H1 (cell line): ENCODE measurements around the gene SH2D1B. TPM values are rescaled to one million over a fixed set of nuclear protein-coding genes. Genes with fewer than 3 reads are reported as not detected.

Experiments used
- CTCF ChIA-PET: fragments of 300-600 bp; sonication (Branson Sonifier 250); formaldehyde crosslinking; loops from one replicate; lab custom pipeline; 2021; ENCODE audit not compliant: partially characterized antibody; lab: Charles Lee
- POLR2A ChIA-PET: fragments of 300-600 bp; sonication (Branson Sonifier 250); formaldehyde crosslinking; loops from one replicate; lab custom pipeline; 2021; ENCODE audit warnings: inconsistent platforms; ENCODE audit not compliant: partially characterized antibody; lab: Charles Lee
- DNase-seq, 2 experiments: peaks; one replicate each; pipeline versions ENCODE4 v3.0.0 to v3.0.0-alpha.2; 2010 to 2022; ENCODE audit warnings: low spot score in 2 of 2, low read depth in 1 of 2, mixed read lengths in 1 of 2
- FAIRE-seq: peaks from 2 replicates; lab custom pipeline; 2011; peaks lifted over from hg19 to GRCh38; lab: Jason Lieb, UNC
- H2AFZ ChIP-seq: 2 replicates; pipeline ENCODE4 v1.8.1; 2012; ENCODE audit warnings: low read length, inconsistent platforms
- H2AK5ac ChIP-seq: 2 replicates; pipeline ENCODE4 v1.6.1; 2013; ENCODE audit warnings: low read depth, low read length
- H2BK120ac ChIP-seq: replicated peaks from 2 replicates; pipeline ENCODE3; 2013; ENCODE audit warnings: low read depth, low read length, inconsistent platforms
- H2BK12ac ChIP-seq: 2 replicates; pipeline ENCODE4 v1.6.1; 2013; ENCODE audit warnings: low read depth, low read length
- H2BK15ac ChIP-seq: 2 replicates; pipeline ENCODE4 v1.6.1; 2013; ENCODE audit warnings: low read length
- H2BK20ac ChIP-seq: 2 replicates; pipeline ENCODE4 v1.6.1; 2013; ENCODE audit warnings: low read length
- H2BK5ac ChIP-seq: 2 replicates; pipeline ENCODE4 v1.6.1; 2013; ENCODE audit warnings: low read depth, low read length
- H3K14ac ChIP-seq: 2 replicates; pipeline ENCODE4 v1.6.1; 2013; ENCODE audit warnings: inconsistent platforms; ENCODE audit not compliant: insufficient read length
- H3K18ac ChIP-seq: 2 replicates; pipeline ENCODE4 v1.6.1; 2013; ENCODE audit warnings: low read length; ENCODE audit errors: extremely low read depth
- H3K23ac ChIP-seq: 2 replicates; pipeline ENCODE4 v1.6.1; 2013; ENCODE audit warnings: inconsistent platforms; ENCODE audit not compliant: insufficient read length
- H3K23me2 ChIP-seq: 2 replicates; pipeline ENCODE4 v1.6.1; 2013; ENCODE audit warnings: low read depth, low read length
- H3K27ac ChIP-seq: 2 replicates; pipeline ENCODE4 v1.6.1; 2011; ENCODE audit warnings: low read depth, low read length, inconsistent platforms
- H3K27me3 ChIP-seq, 4 experiments: replicated peaks in 1 of 4; 1 replicate in 1 of 4; 2 replicates in 3 of 4; pipeline versions ENCODE4 v1.6.1 to v1.8.1; 2011 to 2013; ENCODE audit warnings: low read length in 3 of 4, mild to moderate bottlenecking in 3 of 4, inconsistent platforms in 2 of 4, mixed read lengths in 2 of 4, moderate library complexity in 1 of 4; ENCODE audit not compliant: control insufficient read depth in 3 of 4, insufficient read depth in 3 of 4; ENCODE audit errors: extremely low read depth in 1 of 4
- H3K36me3 ChIP-seq, 4 experiments: 2 replicates each; pipeline versions ENCODE4 v1.6.1 to v1.8.1; 2011 to 2013; ENCODE audit warnings: mild to moderate bottlenecking in 4 of 4, low read length in 3 of 4, moderate library complexity in 2 of 4, control low read depth in 1 of 4, inconsistent platforms in 1 of 4; ENCODE audit not compliant: insufficient read depth in 4 of 4, control insufficient read depth in 2 of 4
- H3K4ac ChIP-seq: replicated peaks from 2 replicates; pipeline ENCODE3; 2013; ENCODE audit warnings: low read length, low read depth, mixed read lengths, inconsistent platforms; ENCODE audit not compliant: insufficient read length
- H3K4me1 ChIP-seq, 4 experiments: replicated peaks in 1 of 4; 1 replicate in 1 of 4; 2 replicates in 3 of 4; pipeline versions ENCODE4 v1.6.1 to v1.8.1; 2011 to 2013; ENCODE audit warnings: low read length in 3 of 4, inconsistent platforms in 2 of 4, mixed read lengths in 1 of 4; ENCODE audit not compliant: insufficient read depth in 4 of 4, control insufficient read depth in 3 of 4
- H3K4me2 ChIP-seq, 2 experiments: 2 replicates each; pipeline versions ENCODE4 v1.6.1 to v1.8.1; 2011 to 2013; ENCODE audit warnings: low read depth in 2 of 2, low read length in 2 of 2, control low read depth in 1 of 2, inconsistent platforms in 1 of 2, mild to moderate bottlenecking in 1 of 2; ENCODE audit not compliant: insufficient read depth in 1 of 2
- H3K4me3 ChIP-seq, 4 experiments: fragments of 200-600, 300-600 bp in 1 of 4; sonication (generic), shearing (Covaris generic), sonication (Bioruptor Twin) in 1 of 4; 2 replicates each; pipeline versions ENCODE4 v1.5.1 to v1.8.1; 2011 to 2016; ENCODE audit warnings: low read length in 4 of 4, low read depth in 3 of 4, control low read depth in 2 of 4, inconsistent platforms in 2 of 4, mild to moderate bottlenecking in 2 of 4, mixed read lengths in 1 of 4, moderate library complexity in 1 of 4; ENCODE audit not compliant: insufficient read depth in 2 of 4; ENCODE audit errors: extremely low read depth in 1 of 4
- H3K56ac ChIP-seq: replicated peaks from 2 replicates; pipeline ENCODE3; 2013; ENCODE audit warnings: low read depth, mild to moderate bottlenecking, mixed read lengths, low read length, inconsistent platforms; ENCODE audit not compliant: insufficient read length
- H3K79me1 ChIP-seq: 2 replicates; pipeline ENCODE4 v1.6.1; 2013; ENCODE audit warnings: low read depth, low read length, control low read depth
- H3K79me2 ChIP-seq, 2 experiments: 2 replicates each; pipeline versions ENCODE4 v1.6.1 to v1.8.1; 2012 to 2013; ENCODE audit warnings: low read length in 2 of 2, mild to moderate bottlenecking in 2 of 2, inconsistent platforms in 1 of 2; ENCODE audit not compliant: insufficient read depth in 2 of 2, control insufficient read depth in 1 of 2
- H3K9ac ChIP-seq, 4 experiments: replicated peaks in 1 of 4; 1 replicate in 1 of 4; 2 replicates in 3 of 4; pipeline versions ENCODE4 v1.6.1 to v1.8.1; 2011 to 2013; ENCODE audit warnings: low read depth in 3 of 4, low read length in 3 of 4, control low read depth in 2 of 4, mild to moderate bottlenecking in 2 of 4, moderate library complexity in 2 of 4, inconsistent platforms in 1 of 4; ENCODE audit errors: extremely low read depth in 1 of 4
- H3K9me3 ChIP-seq, 2 experiments: 2 replicates each; pipeline versions ENCODE4 v1.6.1 to v1.8.1; 2012 to 2013; ENCODE audit warnings: mild to moderate bottlenecking in 2 of 2, moderate library complexity in 2 of 2, control low read depth in 1 of 2, inconsistent platforms in 1 of 2, low read depth in 1 of 2, low read length in 1 of 2, mixed read lengths in 1 of 2; ENCODE audit not compliant: insufficient read depth in 2 of 2
- H4K20me1 ChIP-seq, 2 experiments: replicated peaks in 1 of 2; 2 replicates each; pipeline versions ENCODE3 to v1.8.1; 2011 to 2013; ENCODE audit warnings: inconsistent platforms in 2 of 2, low read length in 2 of 2, mild to moderate bottlenecking in 1 of 2; ENCODE audit not compliant: insufficient read depth in 2 of 2, control insufficient read depth in 1 of 2
- H4K5ac ChIP-seq: 2 replicates; pipeline ENCODE4 v1.6.1; 2013; ENCODE audit warnings: low read length, low read depth, mixed read lengths, inconsistent platforms; ENCODE audit not compliant: insufficient read length
- H4K8ac ChIP-seq: 2 replicates; pipeline ENCODE4 v1.8.0; 2013; ENCODE audit warnings: mild to moderate bottlenecking, moderate library complexity, low read length, inconsistent platforms; ENCODE audit not compliant: insufficient read depth; ENCODE audit errors: extremely low read depth
- H4K91ac ChIP-seq: replicated peaks from 2 replicates; pipeline ENCODE3; 2013; ENCODE audit warnings: low read length, mixed read lengths, inconsistent platforms; ENCODE audit not compliant: insufficient read length
- JUN ChIP-seq: IDR thresholded peaks from 2 replicates; pipeline ENCODE4 v1.6.1; 2011; ENCODE audit warnings: low read depth, mild to moderate bottlenecking, improper control_type of control experiment, low read length
- NRF1 ChIP-seq: IDR thresholded peaks from 2 replicates; pipeline ENCODE4 v1.6.1; 2011; ENCODE audit warnings: mild to moderate bottlenecking, low read depth, low read length, improper control_type of control experiment
- TAF1 ChIP-seq: IDR thresholded peaks from 2 replicates; pipeline ENCODE4 v1.6.1; 2011; ENCODE audit warnings: mild to moderate bottlenecking, low read depth, low read length
- TBP ChIP-seq: IDR thresholded peaks from 2 replicates; pipeline ENCODE4 v1.6.1; 2011; ENCODE audit warnings: low read depth, low read length, improper control_type of control experiment
- YY1 ChIP-seq: IDR thresholded peaks from 2 replicates; pipeline ENCODE4 v1.6.1; 2011; ENCODE audit warnings: low read depth, mild to moderate bottlenecking, low read length
- WGBS, 2 experiments: shearing (Covaris generic) in 1 of 2; methylation state at CpG; one replicate each; pipeline versions ENCODE4 v1.1.6 to v1.1.7; 2013 to 2015; ENCODE audit warnings: low lambda C conversion rate in 2 of 2, mixed read lengths in 2 of 2, inconsistent platforms in 1 of 2, low coverage in 1 of 2, missing lambda C conversion rate in 1 of 2; ENCODE audit not compliant: insufficient replicate concordance in 2 of 2, insufficient coverage in 1 of 2, insufficient read length in 1 of 2; ENCODE audit errors: extremely low coverage in 1 of 2, missing lambda C conversion rate in 1 of 2; 5-methylcytosine and 5-hydroxymethylcytosine counted together
- polyA plus RNA-seq, 7 experiments: library from polyadenylated mRNA; depleted of rRNA in 3 of 7; stranded (reverse) in 5 of 7; unstranded in 2 of 7; fragments of >200 nt in 5 of 7; fragments of 200-250 nt in 2 of 7; gene quantifications; 1 replicate in 5 of 7; 2 replicates in 1 of 7; 4 replicates in 1 of 7; pipeline versions ENCODE4 v1.2.1 to v1.2.3, GENCODE V29; 2011 to 2013; ENCODE audit warnings: missing spikeins in 2 of 7, mixed read lengths in 2 of 7
- total RNA-seq: library from RNA; stranded (reverse); fragmentation: NEBNext Ultra II Directional; extraction: Animal tissue kit (Norgen Biotek cat#: 25700); gene quantifications from 2 replicates; pipeline ENCODE4 v1.2.1, GENCODE V29; 2021

Gene SH2D1B
- total and polyA plus RNA-seq, 2 of the 8 experiments (the other 6 are each of a cell fraction or from before 2014, with no cell fraction given): not detected

DNA sequence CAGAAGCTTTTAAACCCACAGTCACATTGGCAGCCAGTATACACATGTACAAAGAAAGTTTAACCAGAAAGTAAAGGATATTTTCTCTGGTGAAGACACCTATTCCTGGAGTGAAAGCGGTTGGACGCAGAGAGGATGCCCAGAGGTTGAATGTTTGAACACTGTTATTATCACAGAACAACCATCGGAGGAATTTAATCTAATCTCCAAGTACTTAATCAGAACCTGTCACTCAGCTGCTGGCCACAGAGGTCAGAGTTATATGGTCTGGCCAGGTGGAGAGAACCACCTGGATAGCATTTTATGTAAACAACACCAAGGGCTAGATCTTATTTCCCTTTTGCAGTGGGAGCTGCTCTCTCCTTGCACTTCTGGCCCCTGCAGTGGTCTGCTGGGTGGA lies 64.7 kb downstream of the SH2D1B start:
- H4K91ac ChIP-seq: no peak overlapping the region
- no peaks in the 10 kb centered on the region for H3K9me3 ChIP-seq
- WGBS, 2 experiments: 53% methylated on average over 3 of the region's 3 CpGs; no CpG with 5 or more reads in 1 of the 2 experiments
- H3K27me3 ChIP-seq: no peaks in the 10 kb centered on the region
- POLR2A ChIA-PET: no interaction called here
- H3K23ac ChIP-seq: no peak overlapping the region
- no peak overlapping the region for H2BK12ac ChIP-seq
- FAIRE-seq (no peak), DNase-seq (no peak)
- H2BK20ac ChIP-seq: no peak overlapping the region
- H3K36me3 ChIP-seq: no peaks in the 10 kb centered on the region; a peak in 1 of 8 replicates
- no peak overlapping the region for H4K5ac ChIP-seq
- H3K4me3 ChIP-seq: no peak overlapping the region
- no peak overlapping the region for H2BK5ac ChIP-seq
- H4K8ac ChIP-seq: no peak overlapping the region
- no peak overlapping the region for H3K9ac ChIP-seq
- no peaks in the 10 kb centered on the region for H3K79me1 ChIP-seq
- no peak overlapping the region for H3K4ac ChIP-seq
- H2AFZ ChIP-seq: no peak overlapping the region
- H2BK120ac ChIP-seq: no peak overlapping the region
- no peak overlapping the region for H3K18ac ChIP-seq
- H3K79me2 ChIP-seq: no peaks in the 10 kb centered on the region
- TF ChIP-seq NRF1 (no peak), TAF1 (no peak), TBP (no peak), JUN (no peak), YY1 (no peak)
- TF ChIP-seq, all 59 proteins: peak for 0
- Histone ChIP-seq H2AK5ac (no peak overlapping the region), H4K20me1 (no peaks in the 10 kb centered on the region), H3K4me2 (no peak overlapping the region), H3K4me1 (no peaks in the 10 kb centered on the region), H3K23me2 (no peaks in the 10 kb centered on the region), H2BK15ac (no peak overlapping the region), H3K56ac (no peak overlapping the region), H3K27ac (no peak overlapping the region), H3K14ac (no peak overlapping the region)
- CTCF ChIA-PET: interaction anchor here (0.6 to 1.9 kb wide), 6 partner anchors 9 to 291 kb away, joined by 3 to 14 read pairs (median 4); no protein-coding TSS in a partner anchor
